OCI-LY1 (cell line): ENCODE data around the gene XRCC4.

ENCODE experiments used
- CTCF ChIP-seq: fragments of 200-600 bp; sonication (generic), shearing (Covaris generic); IDR thresholded peaks from 2 replicates; pipeline ENCODE4 v1.5.1; 2017; ENCODE audit warnings: mild to moderate bottlenecking, antibody characterized with exemption, low read length, moderate library complexity, mixed read lengths
- EZH2 ChIP-seq: fragments of 200-600 bp; sonication (generic), shearing (Covaris generic); IDR thresholded peaks from 2 replicates; pipeline ENCODE4 v1.8.0; 2017; ENCODE audit warnings: borderline replicate concordance, mixed run types, mild to moderate bottlenecking, antibody characterized with exemption, low read length, moderate library complexity, mixed read lengths

- TF ChIP-seq CTCF (no peak), EZH2 (no peak)
Measured at GRCh38 chr5:83283761-83284160, 206.4 kb downstream of the XRCC4 start.
